Endothelial cell of umbilical vein (primary cell): Measurements from ENCODE around the gene HOXB6. TPM values are rescaled to one million over a fixed set of nuclear protein-coding genes. Genes with fewer than 3 reads are reported as not detected.

Experiments
- BruUV-seq: library from RNA; stranded (reverse); fragments of 400-500 nt; replicated peaks from 2 replicates; lab custom pipeline; 2021; lab: Mats Ljungman, UMichigan
- CTCF ChIA-PET: fragments of 300-600, 350-600 bp; sonication (Branson Sonifier 250); formaldehyde crosslinking; loops from one replicate; lab custom pipeline; 2021; ENCODE audit warnings: antibody characterized with exemption, inconsistent platforms; lab: Charles Lee
- POLR2A ChIA-PET: fragments of 300-600, 350-600 bp; sonication (Branson Sonifier 250); formaldehyde crosslinking; loops from one replicate; lab custom pipeline; 2021; ENCODE audit warnings: antibody characterized with exemption, inconsistent platforms; lab: Charles Lee
- DNase-seq: peaks from one replicate; pipeline ENCODE4 v3.0.0-alpha.2; 2011; ENCODE audit warnings: low read depth, low spot score
- FAIRE-seq: peaks from 2 replicates; lab custom pipeline; 2011; peaks lifted over from hg19 to GRCh38; lab: Jason Lieb, UNC
- H2AFZ ChIP-seq: 2 replicates; pipeline ENCODE4 v1.6.0; 2012; ENCODE audit warnings: low read depth, low read length, control low read depth, inconsistent platforms
- H3K27ac ChIP-seq: 2 replicates; pipeline ENCODE4 v1.5.1; 2011; ENCODE audit warnings: low read depth, mild to moderate bottlenecking, control low read depth, low read length, moderate library complexity; ENCODE audit not compliant: insufficient read depth
- H3K27me3 ChIP-seq, 2 experiments: 2 replicates each; pipeline versions ENCODE4 v1.6.0 to v1.6.1; 2011; ENCODE audit warnings: low read length in 2 of 2, mixed read lengths in 1 of 2; ENCODE audit not compliant: control insufficient read depth in 2 of 2, insufficient read depth in 2 of 2
- H3K36me3 ChIP-seq, 2 experiments: 2 replicates in 1 of 2; 3 replicates in 1 of 2; pipeline ENCODE4 v1.5.1; 2011; ENCODE audit warnings: low read length in 2 of 2, mild to moderate bottlenecking in 1 of 2, moderate library complexity in 1 of 2; ENCODE audit not compliant: control insufficient read depth in 2 of 2, insufficient read depth in 2 of 2; ENCODE audit errors: extremely low read depth in 1 of 2
- H3K4me1 ChIP-seq: 3 replicates; pipeline ENCODE4 v1.5.1; 2011; ENCODE audit warnings: mild to moderate bottlenecking, low read length; ENCODE audit not compliant: control insufficient read depth, insufficient read depth; ENCODE audit errors: extremely low read depth
- H3K4me2 ChIP-seq: 2 replicates; pipeline ENCODE4 v1.6.1; 2011; ENCODE audit warnings: low read length, control low read depth, mixed read lengths; ENCODE audit not compliant: insufficient read depth
- H3K4me3 ChIP-seq, 3 experiments: fragments of 200-600 bp in 1 of 3; sonication (generic), shearing (Covaris generic) in 1 of 3; replicated peaks in 1 of 3; 2 replicates each; pipeline ENCODE4 v1.5.1; 2011 to 2016; ENCODE audit warnings: control low read depth in 3 of 3, low read length in 3 of 3, mild to moderate bottlenecking in 2 of 3, inconsistent platforms in 1 of 3, low read depth in 1 of 3, moderate library complexity in 1 of 3; ENCODE audit not compliant: insufficient read depth in 1 of 3
- H3K79me2 ChIP-seq: 2 replicates; pipeline ENCODE4 v1.6.0; 2012; ENCODE audit warnings: low read length, inconsistent platforms; ENCODE audit not compliant: control insufficient read depth, insufficient read depth
- H3K9ac ChIP-seq: replicated peaks from 2 replicates; pipeline ENCODE3; 2011; ENCODE audit warnings: low read length, control low read depth; ENCODE audit not compliant: insufficient read depth; ENCODE audit errors: extremely low read depth
- H3K9me1 ChIP-seq: replicated peaks from 3 replicates; pipeline ENCODE4 v1.6.0; 2011; ENCODE audit warnings: mild to moderate bottlenecking, low read length; ENCODE audit not compliant: control insufficient read depth, insufficient read depth; ENCODE audit errors: extremely low read depth
- H3K9me3 ChIP-seq: replicated peaks from 2 replicates; pipeline ENCODE4 v1.5.1; 2012; ENCODE audit warnings: low read length, inconsistent platforms; ENCODE audit not compliant: control insufficient read depth, insufficient read depth
- H4K20me1 ChIP-seq: replicated peaks from 2 replicates; pipeline ENCODE3; 2011; ENCODE audit warnings: mild to moderate bottlenecking, low read length; ENCODE audit not compliant: control insufficient read depth, insufficient read depth; ENCODE audit errors: extremely low read depth
- EZH2 ChIP-seq: IDR thresholded peaks from 2 replicates; pipeline ENCODE4 v1.6.1; 2012; ENCODE audit warnings: borderline replicate concordance, low read depth, mild to moderate bottlenecking, moderate library complexity, low read length, inconsistent platforms; ENCODE audit not compliant: severe bottlenecking
- JUN ChIP-seq: IDR thresholded peaks from 2 replicates; pipeline ENCODE4 v1.6.1; 2011; ENCODE audit warnings: borderline replicate concordance, low read depth; ENCODE audit not compliant: insufficient read length, insufficient read depth
- POLR2A ChIP-seq: IDR thresholded peaks from 2 replicates; pipeline ENCODE4 v1.6.1; 2012; ENCODE audit warnings: low read depth, mild to moderate bottlenecking, control low read depth, low read length
- POLR2AphosphoS5 ChIP-seq: IDR thresholded peaks from 2 replicates; pipeline ENCODE4 v1.6.1; 2012; ENCODE audit warnings: low read depth, mild to moderate bottlenecking, control low read depth, low read length, moderate library complexity; ENCODE audit not compliant: insufficient read depth
- dilution Hi-C: fragments of 300-500 bp; cut with MboI; formaldehyde crosslinking; loops from one replicate; pipeline ENCODE4 v1.15.0; 2019; ENCODE audit warnings: low sequenced_read_pairs; ENCODE audit not compliant: extremely low pct_ligation_motif_present
- intact Hi-C: fragments of 100-400 bp; cut with micrococcal nuclease; formaldehyde crosslinking; loops from one replicate; pipeline ENCODE4 v1.10.0; 2022
- polyA plus RNA-seq, 4 experiments: library from polyadenylated mRNA; depleted of rRNA in 3 of 4; stranded (reverse) in 3 of 4; unstranded in 1 of 4; fragments of >200 nt; gene quantifications; 2 replicates each; pipeline versions ENCODE4 v1.2.1 to v1.2.3, GENCODE V29; 2011 to 2012; ENCODE audit warnings: missing spikeins in 1 of 4
- total RNA-seq: library from RNA; stranded (reverse); gene quantifications from 2 replicates; pipeline ENCODE4 v1.2.3, GENCODE V29; 2021

Gene HOXB6
- total and polyA plus RNA-seq, 2 donors (not counting 3 experiments of a cell fraction or from before 2014, with no cell fraction given) = 8.8 to 24.0 TPM

DNA sequence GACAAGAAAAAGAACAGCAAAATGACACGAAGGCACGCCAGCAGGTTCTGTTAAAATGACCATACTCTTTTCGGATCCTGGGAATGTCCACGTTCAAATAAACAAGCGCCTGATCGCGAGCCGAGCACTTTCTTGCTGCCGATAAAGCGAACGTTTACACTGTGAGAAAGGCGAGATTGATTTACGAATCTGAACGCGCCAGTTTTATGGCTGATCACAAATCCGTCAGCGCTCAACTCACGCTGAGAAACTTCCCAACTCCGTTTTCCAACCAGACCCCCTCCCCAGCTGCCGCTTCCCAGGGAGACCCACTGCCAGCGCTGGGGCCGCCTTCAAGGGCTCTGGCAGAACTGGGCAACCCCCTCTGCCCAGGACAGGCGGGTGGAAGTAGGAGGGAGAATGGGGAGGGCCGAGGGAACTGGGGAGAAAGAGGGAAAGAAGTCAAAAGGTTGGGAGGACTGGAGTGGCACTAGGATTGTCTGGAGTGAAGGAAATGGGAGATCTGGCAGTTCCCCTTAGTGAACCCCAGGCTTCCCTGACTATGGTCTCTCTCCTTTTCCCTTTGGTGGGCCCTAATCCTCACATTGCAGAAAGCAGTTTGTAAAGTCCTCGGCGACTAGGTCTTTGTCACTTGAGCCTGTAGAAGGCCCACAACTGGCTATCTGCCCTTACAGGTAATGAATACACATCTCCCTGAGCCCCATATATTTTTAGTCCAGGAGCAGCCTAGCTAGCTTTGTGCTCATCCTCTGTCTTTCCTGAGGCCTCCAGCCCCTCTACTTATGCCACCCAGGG, 33.6 kb downstream of the HOXB6 start:
- Histone ChIP-seq H3K27me3 (no peaks in the 10 kb centered on the region), H3K9me1 (no peaks in the 10 kb centered on the region), H3K79me2 (peaks cover 99% of the 10 kb centered on the region), H2AFZ (no peak overlapping the region), H3K4me2 (peak overlapping the region; percentile 80), H3K9ac (peak overlapping the region; percentile 60), H3K4me3 (peak overlapping the region in 2 of 3 experiments; percentile 14 to 53), H3K9me3 (no peaks in the 10 kb centered on the region), H3K4me1 (peaks cover 94% of the 10 kb centered on the region), H4K20me1 (no peaks in the 10 kb centered on the region), H3K36me3 (peaks cover 0 to 3% of the 10 kb centered on the region in 2 experiments), H3K27ac (peak overlapping the region; percentile 68)
- DNase-seq (peak; percentile 80), FAIRE-seq (peak; percentile 77)
- ChIA-PET POLR2A (no interaction called here), CTCF (interaction anchor here (1.1 to 6.1 kb wide), 4 partner anchors 12 to 77 kb away, joined by 3 to 28 read pairs (median 4); no protein-coding TSS in a partner anchor)
- TF ChIP-seq POLR2AphosphoS5 = no peak
- peak; percentile 40 for TF ChIP-seq POLR2A
- BruUV-seq = no TSS peak
- dilution Hi-C loops (no loop called here), intact Hi-C loops (loop anchor here (2.0 kb wide), 1 partner anchor 14 kb away; no protein-coding TSS in a partner anchor)

DNA sequence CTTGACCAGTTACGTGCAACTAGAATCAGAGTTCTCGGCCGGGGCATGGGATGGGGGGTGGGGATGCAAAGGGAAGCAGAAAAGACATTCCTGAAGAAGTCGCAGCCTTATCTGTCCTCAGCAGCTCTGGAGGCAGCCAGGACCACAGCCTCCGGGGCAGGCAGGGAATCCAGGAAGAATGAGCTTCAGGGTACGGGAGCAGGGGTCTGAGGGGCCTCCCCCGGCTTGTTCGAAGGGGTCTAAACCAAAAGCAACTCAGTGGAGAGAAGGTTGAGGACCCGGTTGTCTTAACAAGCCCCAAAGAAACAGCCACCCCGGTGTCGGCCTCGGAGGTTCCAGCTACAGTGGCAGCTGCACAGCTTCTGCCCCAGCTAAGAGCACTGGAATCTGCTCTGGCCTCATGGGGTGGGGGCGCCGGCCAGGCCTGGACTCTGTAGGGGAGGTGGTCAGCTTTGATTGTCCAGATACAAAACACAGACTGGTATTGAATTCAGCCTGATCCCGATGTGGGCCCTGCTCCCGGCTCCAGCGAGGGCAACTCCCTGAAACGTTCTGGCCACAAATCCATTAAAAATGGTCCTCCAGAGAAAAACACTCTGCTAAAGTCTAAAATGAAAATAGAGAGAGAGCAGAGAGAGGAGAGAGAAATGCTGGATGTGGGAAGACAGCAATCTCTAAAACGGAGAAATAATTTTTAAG, 34.3 kb downstream of the HOXB6 start:
- H3K9me3 ChIP-seq = no peaks in the 10 kb centered on the region
- peak overlapping the region; percentile 68 for H3K27ac ChIP-seq
- peak overlapping the region; percentile 80 for H3K4me2 ChIP-seq
- ChIA-PET CTCF (interaction anchor here (0.8 to 6.1 kb wide), 11 partner anchors 9 to 262 kb away, joined by 3 to 28 read pairs (median 3); no protein-coding TSS in a partner anchor), POLR2A (interaction anchor here (1.0 kb wide), 1 partner anchor 39 kb away, joined by 3 read pairs; no protein-coding TSS in a partner anchor)
- peaks cover 88% of the 10 kb centered on the region for H3K4me1 ChIP-seq
- no peak overlapping the region for H2AFZ ChIP-seq
- no peaks in the 10 kb centered on the region for H3K9me1 ChIP-seq
- no peaks in the 10 kb centered on the region for H3K27me3 ChIP-seq
- peaks cover 0 to 2% of the 10 kb centered on the region in 2 experiments for H3K36me3 ChIP-seq
- H3K79me2 ChIP-seq = peaks cover 99% of the 10 kb centered on the region
- DNase-seq (peak; percentile 68), FAIRE-seq (peak; percentile 68)
- intact Hi-C loops (loop anchor here (2.0 kb wide), 1 partner anchor 14 kb away; no protein-coding TSS in a partner anchor), dilution Hi-C loops (no loop called here)
- peak overlapping the region in 2 of 3 experiments; percentile 14 to 53 for H3K4me3 ChIP-seq
- no peaks in the 10 kb centered on the region for H4K20me1 ChIP-seq
- H3K9ac ChIP-seq = peak overlapping the region; percentile 60
- no TSS peak for BruUV-seq
- no peak for TF ChIP-seq JUN
- no peak for TF ChIP-seq EZH2
- peak; percentile 22 for TF ChIP-seq POLR2A
